A673 (cell line): ENCODE data around the gene DSCAML1.

ENCODE experiments used
- EZH2 ChIP-seq: fragments of 200-600 bp; sonication (generic); IDR thresholded peaks from 2 replicates; pipeline ENCODE4 v1.6.1; 2017; ENCODE audit warnings: borderline replicate concordance, low read depth, mild to moderate bottlenecking, mixed read lengths, antibody characterized with exemption, low read length; ENCODE audit not compliant: poor library complexity, severe bottlenecking
- TF ChIP-seq, protein P1 (sequence below): fragments of 300-800, 200-600 bp; sonication (generic); conservative IDR thresholded peaks from 2 replicates; pipeline ENCODE4 v1.5.1; 2017; ENCODE audit warnings: low read depth, mild to moderate bottlenecking, antibody characterized with exemption, low read length, moderate library complexity, mixed read lengths

DNA sequence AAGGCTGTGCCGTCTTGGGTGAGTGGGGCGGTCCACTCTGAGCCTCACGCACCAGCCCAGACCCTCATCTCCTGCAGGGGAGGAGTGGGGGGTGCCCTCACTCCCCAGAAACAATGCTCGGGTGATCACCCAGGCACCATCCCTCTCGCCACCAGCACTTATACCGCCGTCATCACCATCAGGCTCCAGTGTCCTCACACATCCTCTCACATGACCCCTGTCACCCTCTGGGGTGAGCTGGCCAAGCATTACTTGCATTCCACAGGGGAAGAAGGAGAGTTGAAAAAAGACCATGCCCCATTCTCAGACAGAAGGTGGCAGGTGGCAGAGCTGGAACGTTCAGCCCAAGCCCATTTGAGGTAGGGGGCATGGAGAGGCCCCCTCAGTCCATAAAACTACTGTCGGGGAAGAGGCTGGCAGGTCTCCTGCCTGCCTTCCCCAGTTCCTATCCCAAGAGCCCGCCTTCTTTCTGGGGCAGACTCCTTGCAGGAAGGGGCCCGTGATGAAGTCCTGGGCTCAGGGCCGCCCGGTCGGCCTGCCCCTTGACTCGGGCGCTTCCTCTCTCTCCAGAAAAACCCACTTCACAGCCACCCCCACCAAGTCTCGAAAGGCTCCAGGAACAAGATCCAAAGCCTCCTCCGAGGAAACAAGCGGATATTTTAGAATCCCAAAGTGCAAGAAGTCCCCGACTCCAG is 153.3 kb downstream of the DSCAML1 start:
- TF ChIP-seq, protein P1, sequence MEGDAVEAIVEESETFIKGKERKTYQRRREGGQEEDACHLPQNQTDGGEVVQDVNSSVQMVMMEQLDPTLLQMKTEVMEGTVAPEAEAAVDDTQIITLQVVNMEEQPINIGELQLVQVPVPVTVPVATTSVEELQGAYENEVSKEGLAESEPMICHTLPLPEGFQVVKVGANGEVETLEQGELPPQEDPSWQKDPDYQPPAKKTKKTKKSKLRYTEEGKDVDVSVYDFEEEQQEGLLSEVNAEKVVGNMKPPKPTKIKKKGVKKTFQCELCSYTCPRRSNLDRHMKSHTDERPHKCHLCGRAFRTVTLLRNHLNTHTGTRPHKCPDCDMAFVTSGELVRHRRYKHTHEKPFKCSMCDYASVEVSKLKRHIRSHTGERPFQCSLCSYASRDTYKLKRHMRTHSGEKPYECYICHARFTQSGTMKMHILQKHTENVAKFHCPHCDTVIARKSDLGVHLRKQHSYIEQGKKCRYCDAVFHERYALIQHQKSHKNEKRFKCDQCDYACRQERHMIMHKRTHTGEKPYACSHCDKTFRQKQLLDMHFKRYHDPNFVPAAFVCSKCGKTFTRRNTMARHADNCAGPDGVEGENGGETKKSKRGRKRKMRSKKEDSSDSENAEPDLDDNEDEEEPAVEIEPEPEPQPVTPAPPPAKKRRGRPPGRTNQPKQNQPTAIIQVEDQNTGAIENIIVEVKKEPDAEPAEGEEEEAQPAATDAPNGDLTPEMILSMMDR: no peak
- TF ChIP-seq EZH2: peak; percentile 81
